Daoy (cell line): ENCODE results near the gene FANCC. TPM values are rescaled to one million over a fixed set of nuclear protein-coding genes. Genes with fewer than 3 reads are reported as not detected.
"Not testable (repeated sequence)": the region's sequence is repeated elsewhere in the genome, so short reads cannot be mapped to it uniquely, and the experiment has no call there.

Experiments
- DNase-seq: peaks from one replicate; pipeline ENCODE4 v3.0.0-alpha.2; 2015; ENCODE audit warnings: low read depth
- total RNA-seq: library from RNA; depleted of rRNA; stranded (reverse); fragments of >200 nt; shearing (Covaris generic); gene quantifications from 2 replicates; pipeline ENCODE4 v1.2.3, GENCODE V29; 2014

Gene FANCC
- total RNA-seq, 1 experiment from 2014 or later: 23.9 TPM

- DNase-seq: no peak
Observed at GRCh38 chr9:95230046-95230445, 87.5 kb downstream of the FANCC start.

GRCh38 chr9:95229230-95229915 lies 88.1 kb downstream of the FANCC start:
- no peak for DNase-seq

- DNase-seq: no peak
Observed at GRCh38 chr9:95226921-95227320, 90.6 kb downstream of the FANCC start.

GRCh38 chr9:95225726-95226106 lies 91.8 kb downstream of the FANCC start:
- no peak for DNase-seq

GRCh38 chr9:95225076-95225725 lies 92.3 kb downstream of the FANCC start:
- DNase-seq: no peak

GRCh38 chr9:95224376-95225019 lies 93.0 kb downstream of the FANCC start:
- DNase-seq: no peak

GRCh38 chr9:95220352-95220751 lies 97.2 kb downstream of the FANCC start:
- DNase-seq: not testable (repeated sequence)

- DNase-seq: no peak
Observed at GRCh38 chr9:95218773-95219172, 98.7 kb downstream of the FANCC start.

- DNase-seq: no peak
Observed at GRCh38 chr9:95217936-95218335, 99.6 kb downstream of the FANCC start.

- no peak for DNase-seq
Observed at GRCh38 chr9:95215336-95215898, 102.1 kb downstream of the FANCC start.

- DNase-seq: no peak
Observed at GRCh38 chr9:95213117-95213516, 104.4 kb downstream of the FANCC start.

GRCh38 chr9:95211028-95211427 lies 106.5 kb downstream of the FANCC start:
- no peak for DNase-seq

GRCh38 chr9:95207403-95207802 lies 110.1 kb downstream of the FANCC start:
- DNase-seq: no peak

- DNase-seq: peak; percentile 25
Observed at GRCh38 chr9:95206143-95206542, 111.4 kb downstream of the FANCC start.

- no peak for DNase-seq
Observed at GRCh38 chr9:95204710-95205109, 112.8 kb downstream of the FANCC start.

GRCh38 chr9:95204310-95204709 lies 113.2 kb downstream of the FANCC start:
- no peak for DNase-seq

GRCh38 chr9:95203019-95203418 lies 114.5 kb downstream of the FANCC start:
- DNase-seq: not testable (repeated sequence)

GRCh38 chr9:95202076-95202681 lies 115.3 kb downstream of the FANCC start:
- DNase-seq: peak; percentile 17

GRCh38 chr9:95201206-95201605 lies 116.3 kb downstream of the FANCC start:
- DNase-seq: no peak

GRCh38 chr9:95197692-95198271 lies 119.7 kb downstream of the FANCC start:
- DNase-seq: peak; percentile 57

GRCh38 chr9:95193480-95193879 lies 124.0 kb downstream of the FANCC start:
- DNase-seq: no peak

GRCh38 chr9:95193067-95193466 lies 124.4 kb downstream of the FANCC start:
- DNase-seq: no peak
